ENCODE results near the gene DLGAP1.

DLGAP1 gene

DNA sequence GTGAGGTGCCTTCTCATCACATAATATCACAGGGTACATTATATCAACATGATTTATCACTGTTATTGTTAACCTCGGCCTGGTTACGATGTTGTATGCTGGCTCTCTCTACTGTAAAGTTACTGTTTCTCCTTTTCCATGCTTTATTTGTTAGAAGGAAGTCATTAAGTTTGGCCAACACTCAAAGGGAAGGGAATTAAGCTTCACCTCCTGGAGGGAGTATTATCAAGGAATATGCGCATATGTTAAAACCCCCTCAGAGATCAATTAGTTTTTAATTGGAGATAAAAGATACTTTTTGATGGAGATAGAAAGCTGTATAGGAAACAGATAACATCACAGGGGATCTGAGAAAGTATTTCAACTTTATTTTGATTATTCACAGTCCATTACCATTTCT is 221.6 kb downstream of the DLGAP1 start:
- no peak for DNase-seq (ENCODE audit: low spot score)
- TF ChIP-seq, protein P1, sequence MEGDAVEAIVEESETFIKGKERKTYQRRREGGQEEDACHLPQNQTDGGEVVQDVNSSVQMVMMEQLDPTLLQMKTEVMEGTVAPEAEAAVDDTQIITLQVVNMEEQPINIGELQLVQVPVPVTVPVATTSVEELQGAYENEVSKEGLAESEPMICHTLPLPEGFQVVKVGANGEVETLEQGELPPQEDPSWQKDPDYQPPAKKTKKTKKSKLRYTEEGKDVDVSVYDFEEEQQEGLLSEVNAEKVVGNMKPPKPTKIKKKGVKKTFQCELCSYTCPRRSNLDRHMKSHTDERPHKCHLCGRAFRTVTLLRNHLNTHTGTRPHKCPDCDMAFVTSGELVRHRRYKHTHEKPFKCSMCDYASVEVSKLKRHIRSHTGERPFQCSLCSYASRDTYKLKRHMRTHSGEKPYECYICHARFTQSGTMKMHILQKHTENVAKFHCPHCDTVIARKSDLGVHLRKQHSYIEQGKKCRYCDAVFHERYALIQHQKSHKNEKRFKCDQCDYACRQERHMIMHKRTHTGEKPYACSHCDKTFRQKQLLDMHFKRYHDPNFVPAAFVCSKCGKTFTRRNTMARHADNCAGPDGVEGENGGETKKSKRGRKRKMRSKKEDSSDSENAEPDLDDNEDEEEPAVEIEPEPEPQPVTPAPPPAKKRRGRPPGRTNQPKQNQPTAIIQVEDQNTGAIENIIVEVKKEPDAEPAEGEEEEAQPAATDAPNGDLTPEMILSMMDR (IDR thresholded peaks at IDR 0.05; ENCODE audit: extremely low read depth, missing control alignments): no peak

DNA sequence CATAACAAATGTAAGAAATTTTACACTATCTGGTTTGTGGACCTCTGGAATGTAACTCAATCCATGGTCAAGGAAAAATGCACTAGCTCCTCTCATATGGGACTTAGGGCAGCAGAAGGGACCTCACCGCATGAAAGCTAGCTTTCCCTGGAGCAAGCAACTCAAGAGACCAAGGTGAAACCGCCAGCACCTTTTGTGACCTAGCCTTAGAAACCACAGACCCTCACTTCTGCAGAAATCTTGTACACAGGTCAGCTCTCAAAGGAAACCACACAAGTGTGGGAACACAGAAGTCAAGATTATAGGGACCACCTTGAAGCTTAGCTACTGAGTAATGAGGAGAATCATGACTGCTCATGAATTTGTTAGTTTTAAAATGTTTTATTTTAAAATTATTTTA is 222.5 kb downstream of the DLGAP1 start:
- no peak for DNase-seq (ENCODE audit: low spot score)
- TF ChIP-seq, protein P1 (IDR thresholded peaks at IDR 0.05; ENCODE audit: extremely low read depth, missing control alignments): no peak

DNA sequence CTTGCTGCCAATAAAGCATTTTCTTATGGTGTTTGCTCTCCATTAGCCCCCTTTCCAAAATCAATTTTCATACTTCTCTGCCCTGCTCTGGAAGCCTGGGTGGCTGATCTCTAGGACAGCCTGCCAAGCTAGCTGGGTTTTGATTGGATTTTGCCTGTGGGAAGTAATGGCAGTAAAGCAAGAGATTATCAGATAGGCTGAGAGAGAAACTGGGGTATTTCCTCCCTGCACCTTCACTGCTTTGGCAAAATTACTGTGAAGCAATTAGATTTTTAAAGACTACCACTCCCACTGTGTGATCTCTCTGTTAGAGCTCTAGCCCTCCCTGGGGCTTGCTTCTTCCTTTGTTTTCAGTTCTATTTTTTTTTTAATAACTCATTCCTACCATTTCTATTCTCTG is 223.8 kb downstream of the DLGAP1 start:
- TF ChIP-seq, protein P1 (IDR thresholded peaks at IDR 0.05; ENCODE audit: extremely low read depth, missing control alignments): no peak
- DNase-seq (ENCODE audit: low spot score): no peak

DNA sequence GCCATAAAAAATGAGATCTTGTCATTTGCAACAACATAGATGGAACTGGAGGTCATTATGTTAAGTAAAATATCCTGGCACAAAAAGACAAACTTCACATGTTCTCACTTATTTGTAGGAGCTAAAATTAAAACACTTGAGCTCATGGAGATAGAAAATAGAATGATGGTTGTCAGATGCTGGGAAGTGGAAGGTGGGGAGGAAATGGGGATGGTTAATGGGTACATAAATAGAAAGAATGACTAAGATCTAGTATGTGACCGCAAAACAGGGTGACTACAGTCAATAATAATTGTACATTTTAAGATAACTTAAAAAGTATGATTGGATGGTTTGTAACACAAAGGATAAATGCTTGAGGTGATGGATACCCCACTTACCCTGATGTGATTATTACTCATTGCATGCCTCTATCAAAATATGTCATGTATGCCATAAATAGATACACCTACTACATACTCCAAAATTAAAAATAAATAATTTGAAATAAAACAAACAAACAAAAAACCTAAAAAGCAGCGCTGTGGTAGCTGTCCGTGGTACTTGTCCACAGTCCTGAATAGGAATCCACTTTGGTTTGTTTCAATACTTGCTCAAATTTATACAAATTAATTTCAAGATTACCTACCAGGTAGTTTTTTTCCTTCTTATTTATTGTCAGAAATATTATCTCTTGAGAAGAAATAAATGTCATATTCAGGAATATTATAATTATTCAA is 224.5 kb downstream of the DLGAP1 start:
- TF ChIP-seq, protein P1 (IDR thresholded peaks at IDR 0.05; ENCODE audit: extremely low read depth, missing control alignments): no peak
- DNase-seq (ENCODE audit: low spot score): no peak

DNA sequence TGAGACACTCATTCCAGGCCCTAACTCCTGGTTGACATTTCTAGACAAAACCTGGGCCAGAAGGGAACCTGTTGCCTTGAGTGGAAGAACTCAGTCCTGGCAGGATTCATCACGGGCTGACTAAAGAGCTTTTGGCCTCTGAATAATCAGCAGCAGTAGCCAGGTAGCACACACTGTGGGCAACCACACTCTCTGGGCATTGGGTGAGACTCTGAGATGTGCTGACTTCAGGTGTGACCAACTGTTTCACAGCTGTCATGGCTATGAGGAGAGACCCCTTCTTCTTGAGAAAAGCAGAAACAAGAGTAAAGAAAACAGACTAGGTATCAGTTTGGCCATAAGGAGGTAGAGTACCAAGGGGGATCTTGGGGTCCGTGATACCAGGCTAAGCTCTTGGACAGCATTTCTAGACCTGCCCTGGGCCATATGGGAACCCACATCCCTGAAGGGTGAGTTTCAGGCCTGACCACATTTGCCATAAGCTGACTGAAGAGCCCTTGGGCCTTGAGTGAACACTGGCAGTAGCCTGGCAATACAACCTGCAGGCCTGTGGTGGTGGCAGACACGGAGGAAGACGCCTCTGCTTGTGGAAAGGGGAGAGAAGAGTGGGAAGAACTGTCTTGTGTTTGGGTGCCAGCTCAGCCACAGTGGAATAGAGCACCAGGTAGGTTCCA is 230.9 kb downstream of the DLGAP1 start:
- TF ChIP-seq, protein P1 (IDR thresholded peaks at IDR 0.05; ENCODE audit: extremely low read depth, missing control alignments): no peak
- DNase-seq (ENCODE audit: low spot score): no peak

DNA sequence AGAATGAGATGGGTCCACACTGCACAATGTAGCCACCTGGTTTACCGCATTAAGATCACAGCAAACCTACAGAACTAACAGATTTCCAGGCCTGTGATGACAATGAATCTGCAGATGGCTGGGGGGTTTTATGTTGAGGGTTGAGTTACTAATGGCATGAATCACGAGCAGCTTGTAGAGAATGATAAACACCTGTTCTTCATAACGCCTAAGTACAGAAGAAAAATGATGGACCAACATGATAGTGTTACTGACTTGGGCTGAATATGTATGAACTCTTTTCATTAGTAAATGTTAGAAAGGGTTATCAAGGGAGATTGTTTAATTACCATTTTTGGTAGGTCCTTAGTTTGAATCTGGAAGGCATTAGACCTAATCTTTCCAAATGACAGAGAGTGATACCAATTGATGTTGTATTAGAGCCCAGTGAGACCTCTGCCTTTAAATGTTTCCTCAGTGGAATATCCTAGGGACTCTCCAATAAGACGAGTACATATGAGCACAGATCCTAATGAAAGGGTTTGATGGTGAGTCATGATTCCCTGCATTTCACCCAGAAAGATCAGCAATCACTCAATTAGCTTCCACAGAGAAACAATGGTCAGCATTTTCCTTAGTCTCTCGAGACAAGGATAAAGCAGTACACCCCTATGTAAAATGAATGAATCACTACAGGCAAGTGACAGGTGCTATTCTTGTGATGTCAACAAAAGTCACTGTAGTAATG is 243.8 kb downstream of the DLGAP1 start:
- no peak for DNase-seq (ENCODE audit: low spot score)
- TF ChIP-seq, protein P1 (IDR thresholded peaks at IDR 0.05; ENCODE audit: extremely low read depth, missing control alignments): no peak

DNA sequence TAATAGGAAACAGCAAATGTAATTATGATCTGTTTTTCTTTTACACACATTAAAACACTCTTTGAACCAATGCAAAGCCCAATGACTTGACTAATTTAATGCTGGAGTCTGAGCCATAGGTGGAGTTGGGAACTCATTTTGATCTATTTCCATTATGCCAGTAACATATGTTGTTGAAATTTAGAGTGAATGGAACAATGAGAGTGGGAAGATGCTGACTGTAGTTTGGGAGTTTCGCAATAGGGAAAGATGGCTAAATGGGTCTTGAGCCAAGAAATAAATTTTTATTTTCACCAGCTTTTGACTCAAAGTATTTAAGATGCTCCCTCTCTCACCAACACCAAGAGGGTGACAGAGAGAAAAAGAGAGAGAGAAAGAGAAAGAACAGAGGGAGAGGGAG is 246.7 kb downstream of the DLGAP1 start:
- TF ChIP-seq, protein P1 (IDR thresholded peaks at IDR 0.05; ENCODE audit: extremely low read depth, missing control alignments): no peak
- no peak for DNase-seq (ENCODE audit: low spot score)

Measured in GM20000 (cell line).